ENCODE data around the gene FBXL13.
"Not testable (repeated sequence)": the region's sequence is repeated elsewhere in the genome, so short reads cannot be mapped to it uniquely, and the experiment has no call there.

FBXL13 gene

DNA sequence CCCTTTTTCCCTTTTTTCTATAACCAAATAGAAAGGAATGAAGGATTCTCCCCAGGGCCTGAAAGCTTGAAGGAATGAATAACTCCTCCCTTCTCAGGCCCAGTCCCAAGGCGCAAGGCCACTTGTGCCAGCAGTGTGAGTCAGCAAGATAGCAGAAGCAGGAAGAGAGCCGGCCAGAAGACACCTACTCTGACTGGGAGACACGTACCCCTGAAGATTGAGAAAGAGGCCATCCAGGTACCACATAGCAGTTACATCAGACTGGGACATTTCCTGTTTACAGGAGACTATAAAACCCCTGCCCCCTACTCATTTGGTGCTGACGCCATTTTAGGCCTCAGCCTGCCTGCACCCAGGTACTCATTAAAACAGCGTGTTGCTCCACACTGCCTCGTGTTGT lies 96.3 kb downstream of the FBXL13 start:
- Histone ChIP-seq H3K36me3 (ENCODE audit: insufficient read depth, low read length) (no peaks in the 10 kb centered on the region), H3K9ac (ENCODE audit: low read length) (no peak overlapping the region), H3K4me3 (ENCODE audit: low read depth in 1 of 2, low read length in 2 of 2) (no peak overlapping the region), H3K27ac (ENCODE audit: low read depth, low read length) (no peak overlapping the region), H3K9me3 (ENCODE audit: low read length) (no peaks in the 10 kb centered on the region), H3K27me3 (ENCODE audit: control insufficient read depth in 1 of 2, insufficient read depth in 2 of 2, low read length in 2 of 2) (no peaks in the 10 kb centered on the region), H3K4me1 (ENCODE audit: insufficient read depth, low read length) (no peaks in the 10 kb centered on the region)

DNA sequence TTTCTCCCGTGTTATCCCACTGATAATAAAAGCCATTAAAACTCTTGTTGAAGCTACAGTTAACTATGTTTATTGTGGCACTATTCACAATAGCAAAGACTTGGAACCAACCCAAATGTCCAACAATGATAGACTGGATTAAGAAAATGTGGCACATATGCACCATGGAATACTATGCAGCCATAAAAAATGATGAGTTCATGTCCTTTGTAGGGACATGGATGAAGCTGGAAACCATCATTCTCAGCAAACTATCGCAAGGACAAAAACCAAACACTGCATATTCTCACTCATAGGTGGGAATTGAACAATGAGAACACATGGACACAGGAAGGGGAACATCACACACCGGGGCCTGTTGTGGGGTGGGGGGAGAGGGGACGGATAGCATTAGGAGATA lies 97.0 kb downstream of the FBXL13 start:
- not testable (repeated sequence) for H3K36me3 ChIP-seq (ENCODE audit: insufficient read depth, low read length); H3K9ac ChIP-seq (ENCODE audit: low read length); H3K27me3 ChIP-seq (ENCODE audit: control insufficient read depth in 1 of 2, insufficient read depth in 2 of 2, low read length in 2 of 2); H3K27ac ChIP-seq (ENCODE audit: low read depth, low read length); H3K4me1 ChIP-seq (ENCODE audit: insufficient read depth, low read length); H3K4me3 ChIP-seq (ENCODE audit: low read depth in 1 of 2, low read length in 2 of 2); H3K9me3 ChIP-seq (ENCODE audit: low read length)

DNA sequence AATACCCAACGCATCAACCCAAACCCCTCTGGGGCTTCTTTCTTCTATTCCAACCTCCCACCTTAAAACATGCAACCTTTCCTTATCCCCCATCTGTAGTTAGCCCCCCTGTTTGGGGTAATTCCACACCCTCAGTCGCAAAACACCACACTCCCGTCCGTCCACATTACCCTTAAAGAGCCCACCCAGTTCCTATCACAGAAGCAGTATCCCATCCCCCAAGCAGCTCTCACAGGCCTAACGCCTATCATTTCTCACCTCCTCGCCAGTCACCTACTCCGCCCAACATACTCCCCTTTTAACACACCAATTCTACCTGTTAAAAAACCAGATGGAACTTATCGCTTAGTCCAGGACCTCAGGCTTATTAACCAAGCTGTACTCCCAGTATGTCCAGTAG lies 98.1 kb downstream of the FBXL13 start:
- H3K27ac ChIP-seq (ENCODE audit: low read depth, low read length): no peak overlapping the region
- H3K9me3 ChIP-seq (ENCODE audit: low read length): no peaks in the 10 kb centered on the region
- no peaks in the 10 kb centered on the region for H3K27me3 ChIP-seq (ENCODE audit: control insufficient read depth in 1 of 2, insufficient read depth in 2 of 2, low read length in 2 of 2)
- no peak overlapping the region for H3K4me3 ChIP-seq (ENCODE audit: low read depth in 1 of 2, low read length in 2 of 2)
- H3K36me3 ChIP-seq (ENCODE audit: insufficient read depth, low read length): no peaks in the 10 kb centered on the region
- no peak overlapping the region for H3K9ac ChIP-seq (ENCODE audit: low read length)
- no peaks in the 10 kb centered on the region for H3K4me1 ChIP-seq (ENCODE audit: insufficient read depth, low read length)

DNA sequence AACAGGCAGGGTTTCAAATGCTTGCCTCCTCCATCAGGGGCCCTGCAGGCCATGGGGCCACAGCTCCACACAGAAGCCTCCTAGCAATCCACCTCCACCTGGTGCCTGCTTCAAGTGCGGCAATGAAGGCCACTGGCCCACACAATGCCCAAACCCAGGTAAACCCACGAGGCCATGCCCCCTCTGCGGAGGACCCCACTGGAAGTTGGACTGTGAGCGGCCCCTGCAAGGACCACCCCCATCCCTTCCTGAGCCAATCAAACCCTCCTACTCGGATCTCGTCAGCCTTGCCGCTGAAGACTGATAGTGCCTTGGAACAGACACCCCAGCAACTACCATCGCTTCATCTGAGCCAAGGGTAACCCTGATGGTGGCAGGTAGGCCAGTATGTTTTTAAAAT lies 98.7 kb downstream of the FBXL13 start:
- Histone ChIP-seq H3K27me3 (ENCODE audit: control insufficient read depth in 1 of 2, insufficient read depth in 2 of 2, low read length in 2 of 2) (no peaks in the 10 kb centered on the region), H3K36me3 (ENCODE audit: insufficient read depth, low read length) (no peaks in the 10 kb centered on the region), H3K4me3 (ENCODE audit: low read depth in 1 of 2, low read length in 2 of 2) (no peak overlapping the region)

DNA sequence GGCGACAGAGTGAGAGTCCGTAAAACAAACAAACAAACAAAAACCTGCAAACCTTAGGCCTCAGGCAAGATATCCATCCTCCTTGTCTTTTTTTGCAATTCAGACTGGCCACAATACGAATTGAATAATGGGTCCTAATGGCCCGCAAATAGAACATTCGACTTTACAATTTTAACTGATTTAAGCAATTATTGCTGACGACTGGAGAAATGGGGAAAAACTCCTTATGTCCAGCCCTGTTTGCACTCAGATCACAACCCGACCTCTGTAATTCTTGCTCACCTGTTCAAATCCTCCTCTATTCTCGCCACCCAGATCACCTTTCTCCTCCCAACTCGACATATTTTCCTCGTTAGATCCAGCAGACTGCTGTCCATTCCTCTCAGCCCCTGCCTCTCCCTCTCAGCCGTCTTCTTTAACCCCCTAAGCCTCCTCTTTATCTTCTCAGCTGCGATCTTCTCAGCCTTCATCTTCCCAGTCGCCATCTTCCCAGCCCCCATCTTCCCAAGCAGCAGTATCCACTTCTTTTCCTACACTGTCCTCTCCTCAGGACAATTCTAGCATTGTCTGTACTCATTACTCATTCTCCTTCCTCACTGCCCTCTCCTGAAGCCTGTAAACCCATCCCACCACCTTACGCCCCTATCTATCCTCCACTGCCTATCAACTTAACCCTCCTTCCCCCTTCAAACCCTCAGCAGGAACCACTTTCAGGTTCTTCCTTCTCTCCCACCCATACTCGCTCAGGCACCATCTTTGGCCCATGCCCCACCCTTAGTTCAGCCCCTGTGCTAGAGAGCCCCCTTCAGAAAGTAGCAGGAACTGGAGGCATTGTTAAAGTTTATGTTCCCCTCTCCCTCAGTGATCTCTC lies 100.0 kb downstream of the FBXL13 start:
- no peaks in the 10 kb centered on the region for H3K27me3 ChIP-seq (ENCODE audit: control insufficient read depth in 1 of 2, insufficient read depth in 2 of 2, low read length in 2 of 2)
- no peaks in the 10 kb centered on the region for H3K4me1 ChIP-seq (ENCODE audit: insufficient read depth, low read length)
- H3K36me3 ChIP-seq (ENCODE audit: insufficient read depth, low read length): no peaks in the 10 kb centered on the region
- no peak overlapping the region for H3K4me3 ChIP-seq (ENCODE audit: low read depth in 1 of 2, low read length in 2 of 2)
- no peak overlapping the region for H3K9ac ChIP-seq (ENCODE audit: low read length)
- no peak overlapping the region for H3K27ac ChIP-seq (ENCODE audit: low read depth, low read length)
- H3K9me3 ChIP-seq (ENCODE audit: low read length): no peaks in the 10 kb centered on the region

More for the DNA sequence above, 98.7 kb downstream of the FBXL13 start:
- H3K9me3 ChIP-seq (ENCODE audit: low read length): no peaks in the 10 kb centered on the region
- no peaks in the 10 kb centered on the region for H3K4me1 ChIP-seq (ENCODE audit: insufficient read depth, low read length)
- no peak overlapping the region for H3K9ac ChIP-seq (ENCODE audit: low read length)
- H3K27ac ChIP-seq (ENCODE audit: low read depth, low read length): no peak overlapping the region

DNA sequence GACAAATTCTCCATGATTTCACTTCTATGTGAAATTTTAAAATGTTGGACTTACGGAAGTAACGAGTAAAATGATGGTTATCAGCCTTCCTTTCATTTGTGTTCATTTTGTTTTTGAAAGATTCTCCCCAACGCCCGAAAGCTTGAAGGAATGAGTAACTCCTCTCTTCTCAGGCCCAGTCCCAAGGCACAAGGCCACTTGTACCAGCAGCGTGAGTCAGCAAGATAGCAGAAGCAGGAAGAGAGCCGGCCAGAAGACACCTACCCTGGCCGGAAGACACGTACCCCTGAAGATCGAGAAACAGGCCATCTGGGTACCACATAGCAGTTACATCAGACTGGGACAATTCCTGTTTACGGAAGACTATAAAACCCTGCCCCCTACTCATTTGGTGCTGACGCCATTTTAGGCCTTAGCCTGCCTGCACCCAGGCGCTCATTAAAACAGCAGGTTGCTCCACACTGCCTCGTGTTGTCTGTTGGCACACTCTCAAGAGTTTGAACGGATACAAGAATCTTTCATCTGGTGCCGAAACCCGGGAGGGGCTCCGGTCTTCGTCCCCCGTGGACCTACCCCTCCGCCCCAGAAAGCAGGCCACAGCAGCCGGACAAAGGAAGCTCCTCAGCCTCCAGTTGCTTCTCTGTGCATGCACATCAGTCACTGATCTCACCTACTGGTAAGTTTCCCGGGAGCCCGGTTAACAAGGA lies 101.3 kb downstream of the FBXL13 start:
- Histone ChIP-seq H3K9me3 (ENCODE audit: low read length) (no peaks in the 10 kb centered on the region), H3K36me3 (ENCODE audit: insufficient read depth, low read length) (no peaks in the 10 kb centered on the region), H3K27ac (ENCODE audit: low read depth, low read length) (no peak overlapping the region), H3K9ac (ENCODE audit: low read length) (no peak overlapping the region), H3K27me3 (ENCODE audit: control insufficient read depth in 1 of 2, insufficient read depth in 2 of 2, low read length in 2 of 2) (no peaks in the 10 kb centered on the region), H3K4me1 (ENCODE audit: insufficient read depth, low read length) (no peaks in the 10 kb centered on the region), H3K4me3 (ENCODE audit: low read depth in 1 of 2, low read length in 2 of 2) (no peak overlapping the region)

DNA sequence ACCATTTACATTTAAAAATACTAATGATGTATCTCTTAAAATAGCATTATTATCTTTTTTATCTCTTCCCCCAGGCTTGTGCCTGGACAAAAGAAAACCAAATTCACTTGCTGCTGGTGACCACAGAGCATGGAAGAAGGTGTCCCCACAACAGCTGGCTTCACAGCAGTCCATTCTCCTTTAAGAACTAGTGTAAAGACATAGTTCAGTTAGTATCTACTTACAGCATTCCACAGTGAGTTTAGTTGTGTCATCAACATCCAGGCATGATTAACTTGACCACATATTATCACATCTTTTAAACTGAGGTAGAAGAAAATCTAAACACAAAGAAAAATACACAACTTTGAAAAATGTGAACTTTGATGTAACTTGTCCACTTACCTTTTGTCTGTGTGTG lies 106.8 kb downstream of the FBXL13 start:
- Histone ChIP-seq H3K4me3 (ENCODE audit: low read depth in 1 of 2, low read length in 2 of 2) (no peak overlapping the region), H3K27ac (ENCODE audit: low read depth, low read length) (no peak overlapping the region), H3K9ac (ENCODE audit: low read length) (no peak overlapping the region), H3K9me3 (ENCODE audit: low read length) (no peaks in the 10 kb centered on the region), H3K4me1 (ENCODE audit: insufficient read depth, low read length) (no peaks in the 10 kb centered on the region), H3K27me3 (ENCODE audit: control insufficient read depth in 1 of 2, insufficient read depth in 2 of 2, low read length in 2 of 2) (no peaks in the 10 kb centered on the region), H3K36me3 (ENCODE audit: insufficient read depth, low read length) (no peaks in the 10 kb centered on the region)

DNA sequence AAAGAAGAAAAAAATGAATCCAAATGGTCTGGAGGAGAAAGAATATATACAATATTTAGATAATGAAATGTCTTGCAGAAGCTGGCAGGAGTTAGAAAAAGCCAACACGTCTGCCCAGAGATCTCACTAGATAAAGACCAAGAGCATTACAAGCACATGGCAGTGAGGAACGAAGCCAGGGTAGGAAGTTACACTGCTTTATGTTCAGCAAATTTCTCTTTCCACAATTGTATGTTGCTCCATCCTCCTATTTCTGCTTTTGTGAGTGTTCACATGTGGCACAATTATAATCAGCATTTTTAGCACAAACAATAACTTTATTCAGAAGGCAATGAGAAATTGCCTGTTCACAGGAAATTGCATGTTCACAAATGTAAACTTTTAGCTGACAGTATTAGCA lies 108.1 kb downstream of the FBXL13 start:
- no peak overlapping the region for H3K4me3 ChIP-seq (ENCODE audit: low read depth in 1 of 2, low read length in 2 of 2)
- H3K27me3 ChIP-seq (ENCODE audit: control insufficient read depth in 1 of 2, insufficient read depth in 2 of 2, low read length in 2 of 2): no peaks in the 10 kb centered on the region
- no peak overlapping the region for H3K9ac ChIP-seq (ENCODE audit: low read length)
- no peak overlapping the region for H3K27ac ChIP-seq (ENCODE audit: low read depth, low read length)
- no peaks in the 10 kb centered on the region for H3K4me1 ChIP-seq (ENCODE audit: insufficient read depth, low read length)
- no peaks in the 10 kb centered on the region for H3K9me3 ChIP-seq (ENCODE audit: low read length)
- H3K36me3 ChIP-seq (ENCODE audit: insufficient read depth, low read length): no peaks in the 10 kb centered on the region

DNA sequence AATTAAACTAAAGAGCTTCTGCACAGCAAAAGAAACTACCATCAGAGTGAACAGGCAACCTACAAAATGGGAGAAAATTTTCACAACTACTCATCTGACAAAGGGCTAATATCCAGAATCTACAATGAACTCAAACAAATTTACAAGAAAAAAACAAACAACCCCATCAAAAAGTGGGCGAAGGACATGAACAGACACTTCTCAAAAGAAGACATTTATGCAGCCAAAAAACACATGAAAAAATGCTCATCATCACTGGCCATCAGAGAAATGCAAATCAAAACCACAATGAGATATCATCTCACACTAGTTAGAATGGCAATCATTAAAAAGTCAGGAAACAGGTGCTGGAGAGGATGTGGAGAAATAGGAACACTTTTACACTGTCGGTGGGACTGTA lies 112.6 kb downstream of the FBXL13 start:
- H3K36me3 ChIP-seq (ENCODE audit: insufficient read depth, low read length): not testable (repeated sequence)

DNA sequence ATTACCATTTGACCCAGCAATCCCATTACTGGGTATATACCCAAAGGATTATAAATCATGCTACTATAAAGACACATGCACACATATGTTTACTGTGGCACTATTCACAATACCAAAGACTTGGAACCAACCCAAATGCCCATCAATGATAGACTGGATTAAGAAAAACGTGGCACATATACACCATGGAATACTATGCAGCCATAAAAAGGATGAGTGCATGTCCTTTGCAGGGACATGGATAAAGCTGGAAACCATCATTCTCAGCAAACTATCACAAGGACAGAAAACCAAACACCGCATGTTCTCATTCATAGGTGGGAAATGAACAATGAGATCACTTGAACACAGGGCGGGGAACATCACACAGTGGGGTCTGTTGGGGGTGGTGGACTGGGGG lies 116.6 kb downstream of the FBXL13 start:
- not testable (repeated sequence) for H3K27ac ChIP-seq (ENCODE audit: low read depth, low read length); H3K4me3 ChIP-seq (ENCODE audit: low read depth in 1 of 2, low read length in 2 of 2)

More for the DNA sequence above, 112.6 kb downstream of the FBXL13 start:
- not testable (repeated sequence) for H3K27me3 ChIP-seq (ENCODE audit: control insufficient read depth in 1 of 2, insufficient read depth in 2 of 2, low read length in 2 of 2); H3K4me3 ChIP-seq (ENCODE audit: low read depth in 1 of 2, low read length in 2 of 2); H3K4me1 ChIP-seq (ENCODE audit: insufficient read depth, low read length); H3K27ac ChIP-seq (ENCODE audit: low read depth, low read length); H3K9ac ChIP-seq (ENCODE audit: low read length); H3K9me3 ChIP-seq (ENCODE audit: low read length)

DNA sequence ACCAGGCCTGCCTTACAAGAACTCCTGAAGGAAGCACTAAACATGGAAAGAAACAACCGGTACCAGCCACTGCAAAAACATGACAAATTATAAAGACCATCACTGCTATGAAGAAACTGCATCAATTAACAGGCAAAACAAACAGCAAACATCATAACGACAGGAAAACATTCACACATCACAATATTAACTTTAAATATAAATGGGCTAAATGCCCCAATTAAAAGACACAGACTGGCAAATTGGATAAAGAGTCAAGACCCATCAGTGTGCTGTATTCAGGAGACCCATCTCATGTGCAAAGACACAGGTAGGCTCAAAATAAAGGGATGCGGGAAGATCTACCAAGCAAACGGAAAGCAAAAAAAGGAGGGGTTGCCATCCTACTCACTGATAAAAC lies 120.2 kb downstream of the FBXL13 start:
- not testable (repeated sequence) for H3K27me3 ChIP-seq (ENCODE audit: control insufficient read depth in 1 of 2, insufficient read depth in 2 of 2, low read length in 2 of 2); H3K9me3 ChIP-seq (ENCODE audit: low read length); H3K27ac ChIP-seq (ENCODE audit: low read depth, low read length); H3K4me3 ChIP-seq (ENCODE audit: low read depth in 1 of 2, low read length in 2 of 2); H3K9ac ChIP-seq (ENCODE audit: low read length); H3K36me3 ChIP-seq (ENCODE audit: insufficient read depth, low read length); H3K4me1 ChIP-seq (ENCODE audit: insufficient read depth, low read length)

More for the DNA sequence above, 116.6 kb downstream of the FBXL13 start:
- not testable (repeated sequence) for H3K9me3 ChIP-seq (ENCODE audit: low read length); H3K4me1 ChIP-seq (ENCODE audit: insufficient read depth, low read length); H3K27me3 ChIP-seq (ENCODE audit: control insufficient read depth in 1 of 2, insufficient read depth in 2 of 2, low read length in 2 of 2); H3K36me3 ChIP-seq (ENCODE audit: insufficient read depth, low read length); H3K9ac ChIP-seq (ENCODE audit: low read length)

DNA sequence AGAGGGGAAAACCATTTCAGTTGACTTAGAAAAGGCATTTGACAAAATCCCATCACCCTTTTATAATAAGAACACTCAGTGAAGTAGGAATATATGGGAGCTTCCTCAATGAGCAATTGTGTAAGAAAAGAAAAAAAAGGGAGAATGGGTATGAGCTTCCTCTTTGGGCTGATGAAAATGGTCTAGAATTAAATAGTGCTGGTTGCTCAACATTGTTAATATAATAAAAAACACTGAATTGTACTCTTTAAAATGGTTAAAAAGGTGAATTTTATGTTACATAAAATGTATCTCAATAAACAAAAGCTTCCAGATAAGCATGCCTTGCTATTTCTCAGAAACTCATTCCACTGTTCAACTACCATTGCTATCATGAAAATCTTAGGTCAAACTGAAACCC lies 121.2 kb downstream of the FBXL13 start:
- no peaks in the 10 kb centered on the region for H3K27me3 ChIP-seq (ENCODE audit: control insufficient read depth in 1 of 2, insufficient read depth in 2 of 2, low read length in 2 of 2)
- H3K9ac ChIP-seq (ENCODE audit: low read length): no peak overlapping the region
- no peaks in the 10 kb centered on the region for H3K9me3 ChIP-seq (ENCODE audit: low read length)

More for the DNA sequence above, 121.2 kb downstream of the FBXL13 start:
- Histone ChIP-seq H3K27ac (ENCODE audit: low read depth, low read length) (no peak overlapping the region), H3K4me1 (ENCODE audit: insufficient read depth, low read length) (no peaks in the 10 kb centered on the region), H3K4me3 (ENCODE audit: low read depth in 1 of 2, low read length in 2 of 2) (no peak overlapping the region), H3K36me3 (ENCODE audit: insufficient read depth, low read length) (no peaks in the 10 kb centered on the region)

Measured in muscle layer of colon (tissue), 2 donors.